ENCODE measurements around the gene OR10J5.
"Not testable (repeated sequence)": the region's sequence is repeated elsewhere in the genome, so short reads cannot be mapped to it uniquely, and the experiment has no call there.

Gene OR10J5

DNA sequence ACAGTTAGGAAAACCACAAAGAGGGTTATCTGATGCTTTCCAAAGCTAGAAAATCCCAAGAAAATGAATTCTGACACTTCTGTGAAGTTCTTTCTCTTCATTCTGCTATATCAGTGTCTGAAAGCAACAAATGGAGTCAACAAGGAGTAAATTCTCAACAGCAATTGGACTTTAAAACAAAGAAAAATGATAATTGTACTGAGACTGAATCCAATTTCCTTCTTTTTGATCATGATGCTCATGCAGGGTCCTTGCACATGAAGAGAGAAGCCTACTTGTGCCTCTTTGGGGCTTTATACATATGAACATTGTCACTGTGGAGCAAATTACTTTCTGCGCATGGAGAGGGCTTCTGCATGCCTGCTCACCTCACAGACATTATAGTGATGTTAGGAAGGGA lies at the start of gene OR10J5:
TSS of gene OR10J5 (minus strand) at position 101 of the 400 bp plus-strand sequence. CDS start at position 101, 0 bp downstream.
- DNase-seq: no peak

DNA sequence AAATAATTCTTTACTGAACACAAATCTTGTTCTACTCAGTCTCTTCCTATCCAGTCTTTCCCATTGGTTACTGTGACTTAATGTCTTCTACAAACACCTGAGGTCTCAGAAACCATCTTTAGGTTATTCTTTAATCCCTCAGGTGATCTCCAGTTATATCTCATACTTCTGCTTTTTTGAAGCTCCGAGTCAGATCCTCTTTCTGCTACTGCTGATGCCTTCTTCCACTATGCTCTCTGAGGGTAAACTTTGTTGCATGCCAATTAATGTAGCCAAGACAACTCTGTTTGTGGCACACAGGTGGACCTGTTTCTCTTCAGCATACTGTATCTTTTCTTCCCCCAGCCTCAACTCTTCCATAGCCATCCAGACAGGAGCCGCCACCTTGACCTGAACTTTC lies 48.7 kb upstream of the OR10J5 start:
- DNase-seq: no peak

GRCh38 chr1:159581422-159581821 lies 45.6 kb upstream of the OR10J5 start:
- no peak for DNase-seq

- DNase-seq: no peak
Observed at GRCh38 chr1:159580340-159580739, 44.5 kb upstream of the OR10J5 start.

DNA sequence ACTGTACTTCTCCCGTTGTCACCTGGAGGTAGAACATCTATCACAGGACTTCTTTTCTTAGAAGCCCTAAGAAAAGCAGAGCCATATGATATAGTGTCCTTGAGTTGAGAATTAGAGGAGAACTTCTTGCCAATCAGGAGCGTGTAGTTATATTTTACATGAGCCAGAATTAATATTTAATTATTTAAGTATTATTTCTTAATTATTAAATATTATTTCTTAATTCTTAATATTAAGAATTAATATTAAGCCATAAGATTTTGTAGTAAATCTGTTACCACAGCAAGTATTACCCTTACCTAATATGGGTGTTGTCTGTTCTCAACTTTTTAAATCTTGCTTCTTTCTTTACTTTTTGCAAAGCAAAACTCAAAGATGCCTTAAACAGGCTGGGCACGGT lies 41.6 kb upstream of the OR10J5 start:
- DNase-seq: no peak

DNA sequence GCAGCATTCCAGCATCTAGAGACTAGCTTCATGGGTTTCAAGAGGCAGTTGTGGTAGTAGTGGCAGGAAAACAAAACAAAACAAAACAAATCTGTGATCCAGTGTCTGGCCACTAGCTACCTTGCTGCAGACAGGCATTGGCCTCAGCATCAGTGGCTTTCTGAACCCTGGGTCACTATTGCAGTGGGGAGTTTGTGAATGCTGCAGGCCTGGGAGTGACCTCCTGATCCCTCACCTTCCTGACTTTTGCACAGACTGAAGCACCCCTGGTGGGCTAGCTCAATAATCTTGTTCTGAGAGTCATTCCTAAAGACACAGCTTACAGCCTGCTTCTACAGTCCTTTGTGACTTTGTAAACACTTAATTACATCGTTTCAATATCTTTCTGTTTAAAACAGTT lies 26.9 kb upstream of the OR10J5 start:
- DNase-seq: no peak

DNA sequence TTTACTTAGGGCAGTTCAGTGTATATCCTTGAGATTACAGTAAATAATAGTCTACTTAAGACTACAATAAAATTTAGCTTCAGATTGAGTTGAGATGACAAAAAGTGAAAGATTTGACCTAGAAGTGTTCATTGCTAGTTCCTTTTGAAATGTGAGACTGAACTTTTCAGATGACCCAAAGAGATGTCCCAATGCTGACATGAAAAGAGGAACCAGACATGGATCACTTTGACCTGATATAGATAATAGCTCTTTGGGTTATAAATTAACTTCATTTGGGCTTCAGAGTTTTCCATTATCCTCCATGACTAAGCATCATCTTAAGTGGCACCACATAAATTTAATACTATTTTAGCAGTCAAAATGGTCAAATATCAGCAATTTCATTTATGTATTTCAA lies 25.7 kb upstream of the OR10J5 start:
- DNase-seq: no peak

- DNase-seq: no peak
Observed at GRCh38 chr1:159560599-159560998, 24.8 kb upstream of the OR10J5 start.

DNA sequence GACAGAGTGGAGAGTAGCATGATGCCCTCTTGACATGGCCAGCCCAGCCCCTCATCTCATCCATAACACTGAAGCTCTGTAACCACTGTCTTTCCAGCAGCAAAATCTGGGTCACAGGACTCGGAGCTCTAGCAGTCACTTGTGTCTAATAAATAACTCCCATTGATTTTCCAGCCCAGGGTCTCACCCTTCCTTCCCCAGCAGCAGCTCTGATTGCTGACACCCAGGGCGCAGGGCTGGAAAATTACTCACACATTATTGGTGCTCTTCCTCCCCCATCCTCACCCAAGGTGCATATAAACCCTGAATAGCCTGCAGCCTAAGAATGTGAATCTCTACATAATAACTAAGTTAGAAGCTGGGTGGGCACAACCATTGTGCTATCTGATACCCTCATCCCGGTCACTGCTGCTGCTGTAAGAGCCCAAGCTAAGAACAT lies 21.1 kb upstream of the OR10J5 start:
- DNase-seq: no peak

DNA sequence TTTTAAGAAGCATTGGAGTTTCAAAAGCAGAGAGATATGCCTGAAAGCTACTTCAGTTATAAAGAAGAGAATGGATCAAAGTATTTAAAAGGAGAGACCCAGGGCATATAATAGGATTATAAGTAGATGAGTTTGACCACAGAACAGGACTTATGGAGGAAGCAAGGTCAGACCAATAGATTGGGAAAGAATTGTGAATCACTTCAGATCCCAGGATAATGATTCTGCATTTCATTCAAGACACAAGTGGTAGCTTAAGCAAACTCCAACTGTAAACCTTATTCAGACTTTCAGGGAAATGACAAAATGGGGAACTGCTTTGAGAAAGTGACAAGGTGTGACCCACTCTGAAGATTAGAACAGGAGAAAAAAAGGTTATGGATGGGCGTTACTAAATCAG lies 18.9 kb upstream of the OR10J5 start:
- DNase-seq: no peak

DNA sequence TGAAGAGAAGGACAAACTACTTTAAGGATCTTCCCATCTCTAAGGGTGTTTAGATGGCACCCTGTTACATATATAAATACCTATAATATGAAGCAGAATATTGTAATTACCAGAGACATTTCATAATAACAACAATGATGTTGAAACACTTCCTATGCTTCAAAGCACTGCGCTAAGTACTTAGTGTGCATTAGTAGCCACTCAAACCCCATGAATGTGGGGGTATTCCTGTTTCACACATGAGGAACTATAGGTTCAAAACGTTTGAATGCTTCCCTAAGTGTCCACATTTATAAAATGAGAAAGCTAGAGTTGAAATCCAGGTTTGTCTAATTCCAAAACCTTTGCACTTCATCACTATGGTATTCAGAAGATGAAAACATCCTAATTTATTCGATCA lies 18.5 kb upstream of the OR10J5 start:
- DNase-seq: no peak

GRCh38 chr1:159548126-159548525 lies 12.3 kb upstream of the OR10J5 start:
- DNase-seq: no peak

- DNase-seq: no peak
Observed at GRCh38 chr1:159532922-159533321, 2.9 kb downstream of the OR10J5 start.

DNA sequence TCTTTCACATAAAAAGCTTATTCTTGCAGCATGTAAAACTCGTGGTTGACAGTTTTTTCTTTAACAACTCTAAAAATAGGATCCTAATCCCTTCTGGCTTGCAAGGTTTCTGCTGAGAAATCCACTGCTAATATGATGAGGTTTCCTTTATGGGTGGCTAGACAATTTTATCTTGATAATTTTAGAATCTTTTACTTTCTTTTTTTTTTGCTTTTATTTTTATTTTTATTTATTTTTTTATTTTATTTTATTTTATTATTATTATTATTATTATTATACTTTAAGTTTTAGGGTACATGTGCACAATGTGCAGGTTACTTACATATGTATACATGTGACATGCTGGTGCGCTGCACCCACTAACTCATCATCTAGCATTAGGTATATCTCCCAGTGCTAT lies 11.0 kb downstream of the OR10J5 start:
- DNase-seq: not testable (repeated sequence)

DNA sequence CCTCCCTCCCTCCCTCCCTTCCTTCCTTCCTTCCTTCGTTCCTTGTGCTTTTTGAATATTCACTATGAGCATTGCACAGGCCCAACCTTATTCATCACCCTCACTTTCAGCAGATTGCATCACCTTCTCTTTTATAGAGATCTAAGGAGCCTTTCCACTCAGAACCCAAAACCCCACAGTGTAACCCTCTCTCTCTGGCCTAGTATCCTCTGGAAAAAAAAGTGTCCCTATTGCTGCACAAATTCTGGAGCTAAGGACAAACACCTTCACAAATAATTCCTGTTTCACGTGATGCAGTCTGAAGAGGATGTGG lies 25.6 kb downstream of the OR10J5 start:
- no peak for DNase-seq

DNA sequence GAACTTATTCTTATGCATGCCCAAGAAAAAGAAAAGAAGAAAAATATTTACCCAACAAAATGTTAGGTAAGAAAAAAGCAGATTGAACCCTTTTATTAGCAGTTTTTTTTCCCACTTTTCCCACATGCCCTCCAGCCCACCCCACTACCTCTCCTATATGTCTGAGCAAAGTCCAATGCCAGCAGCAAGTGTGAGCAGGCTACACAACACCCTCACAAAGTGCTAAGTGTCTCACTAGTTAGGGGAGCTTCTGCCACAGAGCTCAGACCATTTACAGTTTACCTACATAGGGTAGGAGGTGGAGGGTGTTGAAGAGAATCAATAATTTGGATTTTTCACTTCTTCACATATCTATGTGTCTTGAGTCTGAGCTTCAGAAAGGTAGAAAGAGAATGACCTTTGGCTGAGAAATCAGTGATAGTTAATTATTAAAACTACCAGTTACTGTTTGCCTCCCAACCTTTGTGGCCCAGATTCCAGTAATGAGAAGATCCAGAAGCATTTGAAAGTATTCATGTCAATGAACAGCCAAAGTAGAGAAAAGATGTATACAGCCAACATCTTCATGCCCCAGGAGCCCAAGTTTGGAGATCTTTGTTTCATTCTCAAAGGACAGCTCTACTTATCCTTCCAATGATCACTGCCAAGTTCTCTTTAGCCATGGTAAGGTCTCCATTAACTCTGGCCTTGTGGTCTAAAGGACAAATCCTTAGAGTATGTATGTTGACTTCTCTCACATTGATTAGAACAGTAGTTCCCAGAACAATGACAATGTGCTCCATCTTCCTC lies 26.2 kb downstream of the OR10J5 start:
- no peak for DNase-seq

DNA sequence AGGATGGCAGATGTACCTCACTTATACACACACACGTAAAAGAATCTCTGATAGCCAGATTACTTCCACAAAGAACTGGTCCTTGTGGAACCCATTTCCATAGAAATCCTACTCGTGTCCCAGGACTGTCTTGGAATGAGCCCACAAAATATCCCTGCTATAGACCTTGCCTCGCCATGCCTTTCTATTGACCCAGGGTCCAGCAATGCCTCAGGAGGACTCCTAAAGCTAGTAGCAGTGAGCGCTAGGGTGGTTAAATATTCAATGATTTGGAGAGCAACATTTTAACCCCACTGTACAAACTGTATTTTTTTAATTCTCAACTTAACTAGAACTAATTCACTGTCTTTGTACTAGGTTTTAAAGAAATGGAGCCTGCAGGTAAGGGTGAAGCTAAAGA lies 26.9 kb downstream of the OR10J5 start:
- DNase-seq: no peak

DNA sequence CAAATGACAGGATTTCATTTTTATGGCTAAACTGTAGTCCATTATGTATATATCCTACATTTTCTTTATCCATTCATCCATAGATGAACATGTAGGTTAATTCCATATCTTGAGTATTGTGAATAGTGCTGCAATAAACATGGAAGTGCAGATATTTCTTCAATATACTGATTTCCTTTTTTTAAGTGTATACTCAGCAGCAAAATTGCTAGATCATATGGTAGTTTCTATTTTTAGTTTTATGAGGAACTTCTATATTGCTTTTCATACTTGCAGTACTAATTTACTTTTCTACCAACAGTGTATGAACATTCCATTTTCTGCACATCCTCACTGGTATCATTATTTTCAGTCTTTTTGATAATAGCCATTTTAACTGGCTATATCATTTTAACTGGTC lies 30.1 kb downstream of the OR10J5 start:
- no peak for DNase-seq

DNA sequence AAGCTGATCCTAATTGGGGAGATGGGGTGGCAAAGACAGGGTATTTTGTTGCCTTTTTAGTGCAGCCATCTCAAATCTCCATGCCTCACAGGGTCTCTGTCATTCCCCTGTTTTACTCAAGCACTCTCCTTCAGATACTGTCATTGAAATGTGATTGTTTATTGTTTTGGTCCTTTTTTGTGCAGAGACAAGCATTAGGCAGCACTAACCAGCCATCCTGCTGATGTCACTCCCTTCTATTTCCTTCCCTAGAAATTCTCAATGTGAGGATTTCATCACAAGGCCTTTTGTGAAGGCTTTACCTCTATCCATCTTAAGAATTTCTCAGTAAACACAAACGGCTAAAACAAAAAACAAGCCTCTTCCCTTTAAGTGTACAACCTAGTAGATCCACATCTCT lies 34.7 kb downstream of the OR10J5 start:
- no peak for DNase-seq

GRCh38 chr1:159494513-159495210 lies 41.1 kb downstream of the OR10J5 start:
- not testable (repeated sequence) for DNase-seq

- no peak for DNase-seq
Observed at GRCh38 chr1:159493354-159493753, 42.5 kb downstream of the OR10J5 start.

- DNase-seq: no peak
Observed at GRCh38 chr1:159492575-159493323, 43.1 kb downstream of the OR10J5 start.
